Endothelial cell of umbilical vein (primary cell): ENCODE measurements around the gene UQCC2. TPM values are rescaled to one million over a fixed set of nuclear protein-coding genes. Genes with fewer than 3 reads are reported as not detected.
A peak's percentile ranks its signal among the peaks of the same experiment; 100 is the strongest.

Experiments
- BruUV-seq: library from RNA; stranded (reverse); fragments of 400-500 nt; replicated peaks from 2 replicates; lab custom pipeline; 2021; lab: Mats Ljungman, UMichigan
- CTCF ChIA-PET: fragments of 300-600, 350-600 bp; sonication (Branson Sonifier 250); formaldehyde crosslinking; loops from one replicate; lab custom pipeline; 2021; ENCODE audit warnings: antibody characterized with exemption, inconsistent platforms; lab: Charles Lee
- POLR2A ChIA-PET: fragments of 300-600, 350-600 bp; sonication (Branson Sonifier 250); formaldehyde crosslinking; loops from one replicate; lab custom pipeline; 2021; ENCODE audit warnings: antibody characterized with exemption, inconsistent platforms; lab: Charles Lee
- DNase-seq: peaks from one replicate; pipeline ENCODE4 v3.0.0-alpha.2; 2011; ENCODE audit warnings: low read depth, low spot score
- FAIRE-seq: peaks from 2 replicates; lab custom pipeline; 2011; peaks lifted over from hg19 to GRCh38; lab: Jason Lieb, UNC
- H2AFZ ChIP-seq: 2 replicates; pipeline ENCODE4 v1.6.0; 2012; ENCODE audit warnings: low read depth, low read length, control low read depth, inconsistent platforms
- H3K27ac ChIP-seq: 2 replicates; pipeline ENCODE4 v1.5.1; 2011; ENCODE audit warnings: low read depth, mild to moderate bottlenecking, control low read depth, low read length, moderate library complexity; ENCODE audit not compliant: insufficient read depth
- H3K27me3 ChIP-seq, 2 experiments: 2 replicates each; pipeline versions ENCODE4 v1.6.0 to v1.6.1; 2011; ENCODE audit warnings: low read length in 2 of 2, mixed read lengths in 1 of 2; ENCODE audit not compliant: control insufficient read depth in 2 of 2, insufficient read depth in 2 of 2
- H3K36me3 ChIP-seq, 2 experiments: 2 replicates in 1 of 2; 3 replicates in 1 of 2; pipeline ENCODE4 v1.5.1; 2011; ENCODE audit warnings: low read length in 2 of 2, mild to moderate bottlenecking in 1 of 2, moderate library complexity in 1 of 2; ENCODE audit not compliant: control insufficient read depth in 2 of 2, insufficient read depth in 2 of 2; ENCODE audit errors: extremely low read depth in 1 of 2
- H3K4me1 ChIP-seq: 3 replicates; pipeline ENCODE4 v1.5.1; 2011; ENCODE audit warnings: mild to moderate bottlenecking, low read length; ENCODE audit not compliant: control insufficient read depth, insufficient read depth; ENCODE audit errors: extremely low read depth
- H3K4me2 ChIP-seq: 2 replicates; pipeline ENCODE4 v1.6.1; 2011; ENCODE audit warnings: low read length, control low read depth, mixed read lengths; ENCODE audit not compliant: insufficient read depth
- H3K4me3 ChIP-seq, 3 experiments: fragments of 200-600 bp in 1 of 3; sonication (generic), shearing (Covaris generic) in 1 of 3; replicated peaks in 1 of 3; 2 replicates each; pipeline ENCODE4 v1.5.1; 2011 to 2016; ENCODE audit warnings: control low read depth in 3 of 3, low read length in 3 of 3, mild to moderate bottlenecking in 2 of 3, inconsistent platforms in 1 of 3, low read depth in 1 of 3, moderate library complexity in 1 of 3; ENCODE audit not compliant: insufficient read depth in 1 of 3
- H3K79me2 ChIP-seq: 2 replicates; pipeline ENCODE4 v1.6.0; 2012; ENCODE audit warnings: low read length, inconsistent platforms; ENCODE audit not compliant: control insufficient read depth, insufficient read depth
- H3K9ac ChIP-seq: replicated peaks from 2 replicates; pipeline ENCODE3; 2011; ENCODE audit warnings: low read length, control low read depth; ENCODE audit not compliant: insufficient read depth; ENCODE audit errors: extremely low read depth
- H3K9me1 ChIP-seq: replicated peaks from 3 replicates; pipeline ENCODE4 v1.6.0; 2011; ENCODE audit warnings: mild to moderate bottlenecking, low read length; ENCODE audit not compliant: control insufficient read depth, insufficient read depth; ENCODE audit errors: extremely low read depth
- H3K9me3 ChIP-seq: replicated peaks from 2 replicates; pipeline ENCODE4 v1.5.1; 2012; ENCODE audit warnings: low read length, inconsistent platforms; ENCODE audit not compliant: control insufficient read depth, insufficient read depth
- H4K20me1 ChIP-seq: replicated peaks from 2 replicates; pipeline ENCODE3; 2011; ENCODE audit warnings: mild to moderate bottlenecking, low read length; ENCODE audit not compliant: control insufficient read depth, insufficient read depth; ENCODE audit errors: extremely low read depth
- CTCF ChIP-seq, 2 donors: IDR thresholded peaks; 1 replicate in 1 of 2; 2 replicates in 1 of 2; pipeline ENCODE4 v1.5.1; 2011; ENCODE audit warnings: low read length in 2 of 2, mild to moderate bottlenecking in 2 of 2, moderate library complexity in 2 of 2, control low read depth in 1 of 2, inconsistent platforms in 1 of 2, low read depth in 1 of 2; ENCODE audit not compliant: insufficient read depth in 1 of 2; ENCODE audit errors: extremely low read depth in 1 of 2
- EZH2 ChIP-seq: IDR thresholded peaks from 2 replicates; pipeline ENCODE4 v1.6.1; 2012; ENCODE audit warnings: borderline replicate concordance, low read depth, mild to moderate bottlenecking, moderate library complexity, low read length, inconsistent platforms; ENCODE audit not compliant: severe bottlenecking
- FOS ChIP-seq: IDR thresholded peaks from 2 replicates; pipeline ENCODE4 v1.6.1; 2011; ENCODE audit warnings: mild to moderate bottlenecking, low read length, moderate library complexity, borderline replicate concordance; ENCODE audit not compliant: insufficient read depth
- GATA2 ChIP-seq: IDR thresholded peaks from 2 replicates; pipeline ENCODE4 v1.7.0; 2011; ENCODE audit warnings: low read depth, mild to moderate bottlenecking, moderate library complexity, mixed read lengths, low read length; ENCODE audit not compliant: insufficient read length, insufficient read depth
- JUN ChIP-seq: IDR thresholded peaks from 2 replicates; pipeline ENCODE4 v1.6.1; 2011; ENCODE audit warnings: borderline replicate concordance, low read depth; ENCODE audit not compliant: insufficient read length, insufficient read depth
- MAX ChIP-seq: IDR thresholded peaks from 2 replicates; pipeline ENCODE4 v1.6.1; 2011; ENCODE audit not compliant: insufficient read depth, insufficient read length
- MYC ChIP-seq: IDR thresholded peaks from one replicate; pipeline ENCODE4 v1.6.1; 2011; ENCODE audit warnings: mild to moderate bottlenecking, low read depth, low read length
- POLR2A ChIP-seq: IDR thresholded peaks from 2 replicates; pipeline ENCODE4 v1.6.1; 2012; ENCODE audit warnings: low read depth, mild to moderate bottlenecking, control low read depth, low read length
- POLR2AphosphoS5 ChIP-seq: IDR thresholded peaks from 2 replicates; pipeline ENCODE4 v1.6.1; 2012; ENCODE audit warnings: low read depth, mild to moderate bottlenecking, control low read depth, low read length, moderate library complexity; ENCODE audit not compliant: insufficient read depth
- dilution Hi-C: fragments of 300-500 bp; cut with MboI; formaldehyde crosslinking; loops from one replicate; pipeline ENCODE4 v1.15.0; 2019; ENCODE audit warnings: low sequenced_read_pairs; ENCODE audit not compliant: extremely low pct_ligation_motif_present
- intact Hi-C: fragments of 100-400 bp; cut with micrococcal nuclease; formaldehyde crosslinking; loops from one replicate; pipeline ENCODE4 v1.10.0; 2022
- polyA plus RNA-seq, 4 experiments: library from polyadenylated mRNA; depleted of rRNA in 3 of 4; stranded (reverse) in 3 of 4; unstranded in 1 of 4; fragments of >200 nt; gene quantifications; 2 replicates each; pipeline versions ENCODE4 v1.2.1 to v1.2.3, GENCODE V29; 2011 to 2012; ENCODE audit warnings: missing spikeins in 1 of 4
- total RNA-seq: library from RNA; stranded (reverse); gene quantifications from 2 replicates; pipeline ENCODE4 v1.2.3, GENCODE V29; 2021

Gene UQCC2
- total and polyA plus RNA-seq, 2 donors (not counting 3 experiments of a cell fraction or from before 2014, with no cell fraction given), result 46.3 to 95.3 TPM

GRCh38 chr6:33672808-33673207, 38.7 kb downstream of the UQCC2 start:
- no peaks in the 10 kb centered on the region for H3K9me3 ChIP-seq
- H3K9ac ChIP-seq, result no peak overlapping the region
- H4K20me1 ChIP-seq, result no peaks in the 10 kb centered on the region
- H3K36me3 ChIP-seq, result peaks cover 8 to 19% of the 10 kb centered on the region in 2 experiments
- no peaks in the 10 kb centered on the region for H3K9me1 ChIP-seq
- POLR2A ChIA-PET, result no interaction called here
- peak overlapping the region; percentile 13 for H3K27ac ChIP-seq
- CTCF ChIA-PET, result interaction anchor here (0.5 to 5.2 kb wide), 17 partner anchors 11 to 142 kb away, joined by 3 to 55 read pairs (median 5); partner anchors contain the start of genes ITPR3 and UQCC2
- TF ChIP-seq EZH2, result no peak
- TF ChIP-seq CTCF (IDR thresholded peaks at IDR 0.05; ENCODE audit: extremely low read depth in 1 of 2, insufficient read depth in 1 of 2, low read depth in 1 of 2, low read length in 2 of 2), result peak; percentile 51 to 70
- no peak for TF ChIP-seq GATA2
- peak; percentile 47 for TF ChIP-seq POLR2AphosphoS5
- TF ChIP-seq POLR2A, result no peak
- no peak for TF ChIP-seq MAX
- TF ChIP-seq FOS, result peak; percentile 98
- TF ChIP-seq MYC, result no peak
- peak; percentile 84 for TF ChIP-seq JUN
- dilution Hi-C loops (no loop called here), intact Hi-C loops (loop anchor here (1.0 to 5.0 kb wide), 6 partner anchors 24 to 88 kb away; partner anchors contain the start of gene ITPR3)
- peaks cover 25% of the 10 kb centered on the region for H3K4me1 ChIP-seq
- FAIRE-seq, result peak; percentile 97
- H2AFZ ChIP-seq, result no peak overlapping the region
- BruUV-seq, result no TSS peak
- H3K4me3 ChIP-seq, result no peak overlapping the region
- no peak overlapping the region for H3K4me2 ChIP-seq
- H3K27me3 ChIP-seq, result no peaks in the 10 kb centered on the region
- H3K79me2 ChIP-seq, result no peaks in the 10 kb centered on the region
- DNase-seq, result peak; percentile 92
